H9 (cell line): ENCODE data around the gene MICOS13. TPM values are rescaled to one million over a fixed set of nuclear protein-coding genes. Genes with fewer than 3 reads are reported as not detected.

Source experiments
- DNase-seq: peaks from one replicate; pipeline ENCODE4 v3.0.0-alpha.2; 2017
- H2AFZ ChIP-seq: one replicate; pipeline ENCODE4 v1.6.1; 2013; ENCODE audit warnings: mild to moderate bottlenecking, low read length, control low read depth, moderate library complexity
- H2AK5ac ChIP-seq: 2 replicates; pipeline ENCODE4 v1.6.1; 2013; ENCODE audit warnings: low read length, control low read depth, mixed read lengths; ENCODE audit not compliant: insufficient read length
- H2BK120ac ChIP-seq: one replicate; pipeline ENCODE4 v1.6.1; 2013; ENCODE audit warnings: low read depth, mild to moderate bottlenecking, low read length, control low read depth, inconsistent platforms; ENCODE audit not compliant: poor library complexity, severe bottlenecking
- H2BK12ac ChIP-seq: 2 replicates; pipeline ENCODE4 v1.6.1; 2013; ENCODE audit warnings: low read length, control low read depth, mixed read lengths, low read depth; ENCODE audit not compliant: insufficient read length
- H2BK15ac ChIP-seq: 2 replicates; pipeline ENCODE4 v1.6.1; 2013; ENCODE audit warnings: low read depth, low read length, control low read depth
- H2BK20ac ChIP-seq: one replicate; pipeline ENCODE4 v1.6.1; 2013; ENCODE audit warnings: low read depth, mild to moderate bottlenecking, low read length, control low read depth, inconsistent platforms; ENCODE audit not compliant: poor library complexity, severe bottlenecking
- H2BK5ac ChIP-seq: 2 replicates; pipeline ENCODE4 v1.6.1; 2013; ENCODE audit warnings: low read length, control low read depth, mixed read lengths; ENCODE audit not compliant: insufficient read length
- H3K14ac ChIP-seq: 2 replicates; pipeline ENCODE4 v1.6.1; 2013; ENCODE audit warnings: low read length, control low read depth; ENCODE audit not compliant: insufficient read depth
- H3K18ac ChIP-seq: 2 replicates; pipeline ENCODE4 v1.6.1; 2013; ENCODE audit warnings: low read depth, mild to moderate bottlenecking, mixed read lengths, low read length, control low read depth; ENCODE audit not compliant: insufficient read length
- H3K23ac ChIP-seq: 2 replicates; pipeline ENCODE4 v1.6.1; 2013; ENCODE audit warnings: low read length, control low read depth, mixed read lengths, low read depth; ENCODE audit not compliant: insufficient read length
- H3K23me2 ChIP-seq: 2 replicates; pipeline ENCODE4 v1.6.1; 2013; ENCODE audit warnings: low read depth, mild to moderate bottlenecking, mixed read lengths, low read length, control low read depth; ENCODE audit not compliant: insufficient read length, poor library complexity, severe bottlenecking
- H3K27ac ChIP-seq: 2 replicates; pipeline ENCODE4 v1.5.1; 2013; ENCODE audit warnings: low read length, control low read depth, mixed read lengths, low read depth; ENCODE audit not compliant: insufficient read length
- H3K27me3 ChIP-seq: 2 replicates; pipeline ENCODE4 v1.6.1; 2013; ENCODE audit warnings: low read length, control low read depth, inconsistent platforms; ENCODE audit not compliant: insufficient read depth
- H3K4ac ChIP-seq: 2 replicates; pipeline ENCODE4 v1.6.1; 2013; ENCODE audit warnings: low read depth, mild to moderate bottlenecking, control low read depth, inconsistent platforms, low read length, moderate library complexity
- H3K4me1 ChIP-seq: 2 replicates; pipeline ENCODE4 v1.6.1; 2013; ENCODE audit warnings: low read length, control low read depth, inconsistent platforms; ENCODE audit not compliant: insufficient read depth
- H3K4me2 ChIP-seq: 2 replicates; pipeline ENCODE4 v1.6.1; 2013; ENCODE audit warnings: low read length, control low read depth, mixed read lengths; ENCODE audit not compliant: insufficient read length, insufficient read depth
- H3K56ac ChIP-seq: 2 replicates; pipeline ENCODE4 v1.6.1; 2013; ENCODE audit warnings: low read depth, mild to moderate bottlenecking, mixed read lengths, low read length, control low read depth; ENCODE audit not compliant: insufficient read length
- H3K79me1 ChIP-seq: 2 replicates; pipeline ENCODE4 v1.6.1; 2013; ENCODE audit warnings: low read depth, mild to moderate bottlenecking, moderate library complexity, low read length, control low read depth, inconsistent platforms; ENCODE audit not compliant: insufficient read depth, poor library complexity, severe bottlenecking
- H3K79me2 ChIP-seq: 2 replicates; pipeline ENCODE4 v1.6.1; 2013; ENCODE audit warnings: low read length, control low read depth, inconsistent platforms; ENCODE audit not compliant: insufficient read depth
- H3K9ac ChIP-seq: 2 replicates; pipeline ENCODE4 v1.6.1; 2013; ENCODE audit warnings: low read length, control low read depth, mixed read lengths; ENCODE audit not compliant: insufficient read length; ENCODE audit errors: extremely low read depth
- H3K9me3 ChIP-seq: one replicate; pipeline ENCODE4 v1.6.1; 2013; ENCODE audit warnings: low read depth, low read length, inconsistent platforms; ENCODE audit not compliant: control insufficient read depth
- H3T11ph ChIP-seq: one replicate; pipeline ENCODE4 v1.6.1; 2013; ENCODE audit warnings: mild to moderate bottlenecking, low read length, control low read depth, inconsistent platforms
- H4K20me1 ChIP-seq: one replicate; pipeline ENCODE4 v1.6.1; 2013; ENCODE audit not compliant: control insufficient read depth, insufficient read length, insufficient read depth
- H4K5ac ChIP-seq: 2 replicates; pipeline ENCODE4 v1.6.1; 2013; ENCODE audit warnings: low read depth, mild to moderate bottlenecking, mixed read lengths, low read length, control low read depth; ENCODE audit not compliant: insufficient read length
- H4K8ac ChIP-seq: replicated peaks from 2 replicates; pipeline ENCODE4 v1.6.1; 2013; ENCODE audit warnings: low read length, control low read depth, mixed read lengths, low read depth; ENCODE audit not compliant: insufficient read length
- H4K91ac ChIP-seq: 2 replicates; pipeline ENCODE4 v1.6.1; 2013; ENCODE audit warnings: low read depth, mild to moderate bottlenecking, moderate library complexity, mixed read lengths, low read length, control low read depth; ENCODE audit not compliant: insufficient read length
- H3K27ac Mint-ChIP-seq, 3 experiments: 2 replicates in 2 of 3; 3 replicates in 1 of 3; pipeline ENCODE4 v1.8.0; 2020 to 2021; ENCODE audit warnings: mixed read lengths in 3 of 3, mild to moderate bottlenecking in 1 of 3, moderate library complexity in 1 of 3
- H3K27me3 Mint-ChIP-seq: 2 replicates; pipeline ENCODE4 v1.8.0; 2021; ENCODE audit warnings: low read depth, mild to moderate bottlenecking, moderate library complexity, mixed read lengths
- H3K36me3 Mint-ChIP-seq, 3 experiments: 2 replicates in 2 of 3; 3 replicates in 1 of 3; pipeline ENCODE4 v1.8.0; 2020 to 2021; ENCODE audit warnings: low read depth in 3 of 3, mixed read lengths in 3 of 3; ENCODE audit not compliant: insufficient read depth in 1 of 3
- H3K4me1 Mint-ChIP-seq, 2 experiments: 2 replicates each; pipeline ENCODE4 v1.8.0; 2020; ENCODE audit warnings: mixed read lengths in 2 of 2
- H3K4me3 Mint-ChIP-seq, 2 experiments: 2 replicates in 1 of 2; 3 replicates in 1 of 2; pipeline ENCODE4 v1.8.0; 2020 to 2021; ENCODE audit warnings: mild to moderate bottlenecking in 2 of 2, mixed read lengths in 2 of 2, moderate library complexity in 1 of 2
- H3K9me3 Mint-ChIP-seq, 2 experiments: 2 replicates in 1 of 2; 3 replicates in 1 of 2; pipeline ENCODE4 v1.8.0; 2020; ENCODE audit warnings: mild to moderate bottlenecking in 2 of 2, mixed read lengths in 2 of 2, moderate library complexity in 1 of 2
- CTCF ChIP-seq: fragments of 200-600 bp; sonication (generic); conservative IDR thresholded peaks from 3 replicates; pipeline ENCODE4 v1.8.0; 2021; ENCODE audit warnings: antibody characterized with exemption, mild to moderate bottlenecking
- WGBS: extraction: QIAGEN DNeasy Blood & Tissue Kit; methylation state at CpG from one replicate; pipeline ENCODE4 v1.1.7; 2013; ENCODE audit warnings: missing lambda C conversion rate, low lambda C conversion rate, mixed read lengths; ENCODE audit not compliant: insufficient read length; ENCODE audit errors: extremely low coverage; 5-methylcytosine and 5-hydroxymethylcytosine counted together
- total RNA-seq: library from RNA; stranded (reverse); gene quantifications from 2 replicates; pipeline ENCODE4 v1.2.1, GENCODE V29; 2021

MICOS13 gene
- total RNA-seq, 1 experiment from 2014 or later, result 23.8 TPM

- Mint-ChIP-seq H3K27ac (peak overlapping the region in 2 of 3 experiments; percentile 17 to 72; a peak in 2 of 7 replicates), H3K27me3 (no peaks in the 10 kb centered on the region; the same call in 1 of the 2 replicates), H3K36me3 (peaks cover 40 to 78% (median 66%) of the 10 kb centered on the region in 3 experiments; a peak in 6 of 7 replicates), H3K4me3 (no peak overlapping the region), H3K4me1 (peaks cover 7 to 14% of the 10 kb centered on the region in 2 experiments), H3K9me3 (no peaks in the 10 kb centered on the region)
- Histone ChIP-seq H3K79me1 (no peaks in the 10 kb centered on the region), H3K4me1 (no peaks in the 10 kb centered on the region), H4K20me1 (peaks cover 4% of the 10 kb centered on the region), H2AFZ (no peak overlapping the region), H3K9ac (no peak overlapping the region), H2BK5ac (no peak overlapping the region), H3K4me2 (no peak overlapping the region), H3K4ac (no peak overlapping the region), H3K27me3 (no peaks in the 10 kb centered on the region), H3K56ac (no peak overlapping the region), H2AK5ac (no peak overlapping the region), H3K23ac (no peak overlapping the region), H2BK120ac (no peak overlapping the region), H4K8ac (no peak overlapping the region), H3K9me3 (no peaks in the 10 kb centered on the region), H3K18ac (no peak overlapping the region), H3K14ac (no peak overlapping the region), H2BK15ac (no peak overlapping the region), H4K5ac (no peak overlapping the region), H2BK20ac (no peak overlapping the region), H4K91ac (no peak overlapping the region), H3T11ph (no peak overlapping the region), H3K27ac (no peak overlapping the region), H3K79me2 (no peaks in the 10 kb centered on the region), H3K23me2 (no peaks in the 10 kb centered on the region), H2BK12ac (no peak overlapping the region)
- DNase-seq, result no peak
- TF ChIP-seq CTCF, result no peak
- no CpG with 5 or more reads among the region's 11 CpGs for WGBS
These were observed 11.1 kb downstream of the MICOS13 start for GRCh38 chr19:5669212-5669611.
